Measurements from ENCODE around the gene EIF5A. TPM values are rescaled to one million over a fixed set of nuclear protein-coding genes. Genes with fewer than 3 reads are reported as not detected.
"Not testable (repeated sequence)": the region's sequence is repeated elsewhere in the genome, so short reads cannot be mapped to it uniquely, and the experiment has no call there.

Gene EIF5A
- total and polyA plus RNA-seq, 2 of the 8 experiments (the other 6 are each of a cell fraction or from before 2014, with no cell fraction given) = 717 to 1,172 TPM

DNA sequence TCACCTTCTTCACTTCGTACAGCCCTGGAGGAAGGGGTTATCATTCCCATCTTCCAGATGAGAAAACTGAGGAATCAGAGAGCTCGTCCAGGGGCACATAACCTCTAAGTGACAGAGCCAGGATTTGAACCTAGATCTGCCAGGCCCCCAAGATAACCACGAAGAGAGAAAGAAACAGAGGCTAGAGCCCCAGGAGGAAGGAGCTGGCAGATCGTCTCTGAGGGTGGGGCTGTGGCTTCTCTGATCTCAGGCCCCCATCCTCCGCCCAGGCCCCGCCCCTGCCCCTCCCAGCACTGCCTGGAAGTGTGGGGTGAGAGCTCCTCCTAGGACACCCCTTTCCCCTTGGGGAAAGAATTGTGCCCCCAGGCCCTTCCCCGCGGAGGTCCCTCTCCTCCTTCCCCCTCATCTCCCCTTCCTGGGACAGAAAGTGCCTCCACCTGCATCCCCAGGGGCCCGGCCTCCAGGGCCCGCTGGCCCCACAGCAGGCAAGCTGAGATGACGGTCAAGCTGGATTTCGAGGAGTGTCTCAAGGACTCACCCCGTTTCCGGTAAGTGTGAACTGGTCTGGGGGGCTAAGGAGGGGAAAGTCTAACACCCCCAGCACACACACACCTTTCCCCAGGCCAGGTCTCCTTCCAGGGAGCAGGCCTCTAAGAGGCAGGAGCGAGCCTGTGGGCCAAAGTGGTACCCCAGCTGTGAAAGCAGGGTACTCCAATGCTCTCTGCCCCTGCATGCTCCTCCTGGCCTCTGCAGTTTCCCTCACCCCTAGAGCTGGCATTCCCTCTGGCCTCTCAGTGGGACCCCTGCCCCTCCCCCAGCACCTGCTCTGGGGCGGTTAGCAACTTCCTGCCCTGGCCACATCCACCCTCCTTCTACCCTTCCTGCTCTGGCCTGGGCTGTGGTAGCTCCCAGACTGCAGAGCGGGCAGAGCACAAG is 29.1 kb downstream of the EIF5A start, which contains the start of gene ACAP1 (continued):
- TF ChIP-seq SIN3A (conservative IDR thresholded peaks at IDR 0.05 in 1 of 2, IDR thresholded peaks at IDR 0.05 in 1 of 2; ENCODE audit: low read depth in 1 of 2, low read length in 2 of 2) (no peak), TAF1 (IDR thresholded peaks at IDR 0.05; ENCODE audit: low read depth, low read length) (no peak)
- TF ChIP-seq, protein P1, sequence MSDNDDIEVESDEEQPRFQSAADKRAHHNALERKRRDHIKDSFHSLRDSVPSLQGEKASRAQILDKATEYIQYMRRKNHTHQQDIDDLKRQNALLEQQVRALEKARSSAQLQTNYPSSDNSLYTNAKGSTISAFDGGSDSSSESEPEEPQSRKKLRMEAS (IDR thresholded peaks at IDR 0.05) = peak; percentile 54

DNA sequence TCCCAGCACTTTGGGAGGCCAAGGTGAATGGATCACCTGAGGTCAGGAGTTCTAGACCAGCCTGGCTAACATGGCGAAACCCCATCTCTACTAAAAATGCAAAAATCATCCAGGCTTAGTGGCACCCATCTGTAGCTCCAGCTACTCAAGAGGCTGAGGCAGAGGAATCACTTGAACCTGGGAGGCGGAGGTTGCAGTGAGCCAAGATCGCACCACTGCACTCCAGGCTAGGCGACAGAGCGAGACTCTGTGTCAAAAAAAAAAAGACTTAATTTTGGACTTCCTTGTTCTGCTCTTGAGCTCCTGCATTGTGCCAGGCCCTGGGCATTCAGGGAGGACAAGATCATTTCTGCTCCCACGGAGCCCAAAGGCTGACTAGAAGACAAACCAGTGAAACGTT is 30.2 kb downstream of the EIF5A start:
- ChIA-PET CTCF (ENCODE audit: partially characterized antibody) (interaction anchor here (0.6 to 14.1 kb wide), 12 partner anchors 10 to 292 kb away, joined by 3 to 167 read pairs (median 6); partner anchors contain the start of genes KCTD11, NEURL4, SLC2A4 and SOX15), POLR2A (ENCODE audit: partially characterized antibody) (interaction anchor here (0.7 to 6.9 kb wide), 16 partner anchors 10 to 246 kb away, joined by 3 to 93 read pairs (median 8); partner anchors contain the start of genes GPS2, KCTD11, MPDU1 and NEURL4)
- H3K36me3 ChIP-seq (ENCODE audit: control insufficient read depth in 2 of 4, insufficient read depth in 4 of 4, low read length in 3 of 4); H2BK5ac ChIP-seq (ENCODE audit: low read depth, low read length); H4K5ac ChIP-seq (ENCODE audit: insufficient read length, low read depth, low read length); H2AK5ac ChIP-seq (ENCODE audit: low read depth, low read length); H3K23ac ChIP-seq (ENCODE audit: insufficient read length); H3K79me1 ChIP-seq (ENCODE audit: low read depth, low read length); H3K18ac ChIP-seq (ENCODE audit: extremely low read depth, low read length); H3K27me3 ChIP-seq (replicated peaks in 1 of 4; ENCODE audit: control insufficient read depth in 3 of 4, extremely low read depth in 1 of 4, insufficient read depth in 3 of 4, low read length in 3 of 4); H3K27ac ChIP-seq (ENCODE audit: low read depth, low read length); H2BK12ac ChIP-seq (ENCODE audit: low read depth, low read length); FAIRE-seq; H3K79me2 ChIP-seq (ENCODE audit: control insufficient read depth in 1 of 2, insufficient read depth in 2 of 2, low read length in 2 of 2); H3K56ac ChIP-seq (replicated peaks; ENCODE audit: insufficient read length, low read depth, low read length); H4K8ac ChIP-seq (ENCODE audit: extremely low read depth, insufficient read depth, low read length); H3K4ac ChIP-seq (replicated peaks; ENCODE audit: insufficient read length, low read depth, low read length); DNase-seq (ENCODE audit: low read depth in 1 of 2, low spot score in 2 of 2); H4K91ac ChIP-seq (replicated peaks; ENCODE audit: insufficient read length, low read length); H4K20me1 ChIP-seq (replicated peaks in 1 of 2; ENCODE audit: control insufficient read depth in 1 of 2, insufficient read depth in 2 of 2, low read length in 2 of 2); H2AFZ ChIP-seq (ENCODE audit: low read length); H3K23me2 ChIP-seq (ENCODE audit: low read depth, low read length); H3K9me3 ChIP-seq (ENCODE audit: insufficient read depth in 2 of 2, low read depth in 1 of 2, low read length in 1 of 2); H2BK120ac ChIP-seq (replicated peaks; ENCODE audit: low read depth, low read length); H3K14ac ChIP-seq (ENCODE audit: insufficient read length); H3K4me3 ChIP-seq (ENCODE audit: extremely low read depth in 1 of 4, insufficient read depth in 2 of 4, low read depth in 3 of 4, low read length in 4 of 4); H3K9ac ChIP-seq (replicated peaks in 1 of 4; ENCODE audit: extremely low read depth in 1 of 4, low read depth in 3 of 4, low read length in 3 of 4): not testable (repeated sequence)
- H2BK15ac ChIP-seq (ENCODE audit: low read length) = peak overlapping the region; percentile 3; the same call in 1 of the 2 replicates
- 99% methylated on average over 7 of the region's 7 CpGs; no CpG with 5 or more reads in 1 of the 2 experiments for whole genome bisulfite sequencing, 2 experiments (ENCODE audit: extremely low coverage in 1 of 2, insufficient coverage in 1 of 2, insufficient read length in 1 of 2, insufficient replicate concordance in 2 of 2, low coverage in 1 of 2, low lambda C conversion rate in 2 of 2, missing lambda C conversion rate in 1 of 2)
- peaks cover 3 to 13% (median 11%) of the 10 kb centered on the region in 4 experiments for H3K4me1 ChIP-seq (replicated peaks in 1 of 4; ENCODE audit: control insufficient read depth in 3 of 4, insufficient read depth in 4 of 4, low read length in 3 of 4)
- H3K4me2 ChIP-seq (ENCODE audit: insufficient read depth in 1 of 2, low read depth in 2 of 2, low read length in 2 of 2) = peak overlapping the region in 1 of 2 experiments; percentile 82; a peak in 1 of 4 replicates
- H2BK20ac ChIP-seq (ENCODE audit: low read length) = peak overlapping the region; percentile 98; the same call in 1 of the 2 replicates

Data from H1 (cell line).